ENCODE measurements around the gene CEP112.
"Not testable (repeated sequence)": the region's sequence is repeated elsewhere in the genome, so short reads cannot be mapped to it uniquely, and the experiment has no call there.

Gene CEP112

DNA sequence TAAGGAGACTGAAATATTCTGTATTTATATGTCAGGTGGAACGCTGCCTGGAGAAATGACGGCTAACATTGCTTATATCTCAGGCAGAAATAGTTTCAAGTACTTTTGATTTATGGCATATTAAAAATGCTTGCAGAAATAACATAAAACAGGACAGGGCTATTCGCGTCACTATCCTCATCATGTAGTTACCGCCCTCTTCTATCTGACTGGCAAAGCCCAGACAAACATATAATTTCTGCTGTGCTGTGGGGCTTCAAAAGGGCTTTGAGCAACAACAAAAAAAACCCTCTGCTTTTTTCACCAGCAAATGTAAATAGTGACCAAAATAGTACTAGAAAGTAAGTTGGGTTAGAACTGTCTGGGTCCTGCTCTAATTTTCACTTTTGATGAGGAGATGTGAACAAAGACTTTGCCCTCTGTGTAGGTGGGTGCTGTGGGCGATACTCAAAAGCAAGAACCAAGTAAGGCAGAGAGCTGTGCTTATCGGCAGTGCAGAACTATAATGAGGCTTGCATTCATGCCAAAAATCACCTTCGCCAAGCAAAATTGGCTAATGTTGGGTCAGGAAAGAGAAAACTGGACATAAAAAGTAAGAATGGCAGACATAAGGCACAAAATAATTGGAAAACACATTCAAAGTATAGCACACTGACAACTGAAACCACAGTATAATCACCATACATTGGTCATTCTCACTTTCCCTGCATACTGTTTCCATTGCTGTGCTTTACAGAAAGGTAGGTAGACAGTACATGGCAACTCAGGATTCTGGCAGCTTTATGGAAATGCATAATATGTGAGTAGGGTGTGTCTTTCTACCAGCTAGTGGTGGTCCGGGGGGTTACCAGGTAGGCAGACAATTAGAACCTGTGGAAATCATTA lies 479.3 kb downstream of the CEP112 start:
- DNase-seq = no peak

GRCh38 chr17:65711671-65712276 lies 480.2 kb downstream of the CEP112 start:
- no peak for DNase-seq

- no peak for DNase-seq
Measured at GRCh38 chr17:65707780-65708179, 484.2 kb downstream of the CEP112 start.

GRCh38 chr17:65704731-65705130 lies 487.2 kb downstream of the CEP112 start:
- DNase-seq = no peak

DNA sequence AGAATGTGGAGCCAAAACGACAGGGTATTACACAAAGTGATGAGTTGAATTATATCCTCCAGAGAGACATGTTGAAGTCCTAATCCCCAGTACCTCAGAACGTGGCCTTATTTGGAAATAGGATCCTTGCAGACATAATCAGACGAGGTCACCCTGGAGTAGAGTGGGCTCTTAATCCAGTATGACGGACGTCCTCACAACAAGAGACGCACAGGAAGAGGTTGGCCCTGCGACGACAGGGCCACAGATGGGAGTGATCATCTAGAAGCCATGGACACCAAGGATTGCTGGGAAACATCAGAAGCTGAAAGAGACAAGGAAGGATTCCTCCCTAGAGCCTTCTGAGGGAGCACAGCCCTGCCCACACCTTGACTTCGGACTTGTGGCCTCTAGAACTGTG lies 488.0 kb downstream of the CEP112 start:
- DNase-seq = no peak

DNA sequence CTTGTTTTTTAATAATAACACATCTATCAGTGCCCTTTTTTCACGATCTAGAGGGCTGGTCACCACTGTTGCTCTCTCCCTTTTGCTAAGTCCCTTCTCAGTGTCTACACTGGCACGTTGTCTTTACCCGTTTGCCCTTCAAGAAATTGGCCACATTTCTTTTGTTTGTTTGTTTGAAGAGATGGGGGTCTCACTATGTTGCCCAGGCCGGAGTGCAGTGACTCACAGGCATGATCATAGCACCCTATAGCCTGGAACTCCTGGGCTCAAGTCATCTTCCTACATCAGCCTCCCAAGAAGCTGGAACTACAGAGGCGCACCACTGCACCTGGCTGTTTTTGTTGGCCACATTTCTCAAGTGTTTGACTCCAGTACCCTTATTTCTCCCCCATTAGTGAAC lies 492.5 kb downstream of the CEP112 start:
- no peak for DNase-seq

GRCh38 chr17:65698381-65699061 lies 493.4 kb downstream of the CEP112 start:
- DNase-seq = no peak

DNA sequence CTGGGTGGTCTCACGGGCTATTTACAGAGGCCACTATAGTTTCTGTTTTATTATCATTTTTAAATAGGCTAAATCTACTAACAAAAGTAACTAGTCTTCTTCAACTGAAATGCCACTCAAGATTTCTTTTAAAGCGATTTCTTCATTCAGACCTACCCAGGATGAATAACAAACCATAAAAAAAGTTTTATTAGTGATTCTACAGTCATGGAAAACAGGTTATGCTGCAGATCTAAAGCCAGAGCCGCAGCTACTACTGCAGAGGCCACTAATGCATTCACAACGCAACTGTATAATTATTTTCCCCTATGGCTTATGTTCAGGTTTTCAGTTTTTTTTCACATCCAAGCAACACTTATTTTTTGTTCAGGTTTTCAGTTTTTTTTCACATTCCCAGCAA lies 494.3 kb downstream of the CEP112 start:
- no peak for DNase-seq

DNA sequence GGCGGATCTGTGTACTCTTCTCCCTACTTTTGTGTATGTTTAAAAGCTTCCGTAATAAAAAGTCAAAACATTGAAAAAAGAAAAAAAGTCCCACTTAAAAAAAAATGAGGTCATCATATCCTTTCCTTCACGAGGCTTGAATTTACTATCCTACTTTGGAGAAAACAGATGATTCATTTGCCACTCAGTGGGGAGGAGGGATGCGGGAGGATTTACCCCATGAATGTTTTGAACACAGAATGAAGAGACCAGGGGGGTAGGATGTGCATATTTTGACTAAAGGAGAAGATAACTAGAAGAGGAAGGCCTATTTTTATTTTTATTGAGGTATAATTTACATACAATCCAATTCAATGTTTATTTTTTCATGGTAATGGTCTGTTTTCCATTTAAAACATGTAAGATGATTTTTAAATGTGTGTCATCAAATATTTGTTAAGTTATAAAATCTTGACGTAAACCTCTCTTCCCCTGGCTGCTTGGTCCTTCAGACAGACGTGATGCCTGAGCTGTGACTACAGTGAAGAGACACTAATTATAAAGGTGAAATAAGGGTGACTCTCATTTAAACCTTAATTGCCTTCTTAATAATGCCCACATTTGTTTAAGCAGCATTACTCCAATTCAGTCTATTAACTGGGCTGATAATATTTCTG lies 495.1 kb downstream of the CEP112 start:
- DNase-seq = no peak

DNA sequence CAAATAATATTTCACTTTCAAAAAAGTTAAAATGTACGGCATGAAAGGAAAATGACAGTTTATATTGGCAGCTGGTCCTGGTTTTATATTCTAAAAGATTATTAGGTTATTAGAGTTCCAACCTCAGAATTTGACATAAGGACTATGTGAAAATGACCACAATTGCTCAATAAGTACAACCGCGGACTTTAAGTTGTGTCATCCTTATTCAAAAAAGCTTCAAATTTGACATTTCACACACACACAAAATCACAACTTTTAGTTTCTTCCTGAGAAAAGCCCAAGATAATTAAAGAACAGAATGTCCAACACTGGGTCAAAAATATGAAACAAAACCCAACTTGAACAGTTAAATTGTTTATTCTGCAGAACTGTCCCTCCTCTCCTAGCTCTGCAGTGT lies 497.3 kb downstream of the CEP112 start:
- DNase-seq = no peak

GRCh38 chr17:65690626-65691310 lies 501.2 kb downstream of the CEP112 start:
- no peak for DNase-seq

- peak; percentile 24 for DNase-seq
Measured at GRCh38 chr17:65688307-65688706, 503.6 kb downstream of the CEP112 start.

- DNase-seq = no peak
Measured at GRCh38 chr17:65685110-65685509, 506.8 kb downstream of the CEP112 start.

DNA sequence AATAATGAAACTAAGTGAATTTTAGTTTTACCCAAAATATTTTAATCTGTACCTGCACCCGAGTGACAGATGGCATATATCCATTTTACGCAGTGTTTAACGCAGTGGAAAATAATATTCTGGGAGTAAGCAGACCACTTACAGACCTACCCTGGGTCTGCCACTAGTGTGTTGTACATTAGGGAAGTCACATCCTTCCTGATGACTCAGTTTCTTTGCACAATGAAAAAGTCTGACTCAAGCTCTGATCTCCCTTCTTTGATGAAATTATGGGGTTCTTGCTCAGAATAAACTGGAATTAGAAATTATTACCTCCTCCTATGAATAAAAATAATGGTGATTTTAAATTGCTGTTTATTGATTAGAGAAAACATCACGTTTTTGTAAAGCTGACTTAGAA lies 507.3 kb downstream of the CEP112 start:
- no peak for DNase-seq

GRCh38 chr17:65683428-65683827 lies 508.5 kb downstream of the CEP112 start:
- DNase-seq = no peak

DNA sequence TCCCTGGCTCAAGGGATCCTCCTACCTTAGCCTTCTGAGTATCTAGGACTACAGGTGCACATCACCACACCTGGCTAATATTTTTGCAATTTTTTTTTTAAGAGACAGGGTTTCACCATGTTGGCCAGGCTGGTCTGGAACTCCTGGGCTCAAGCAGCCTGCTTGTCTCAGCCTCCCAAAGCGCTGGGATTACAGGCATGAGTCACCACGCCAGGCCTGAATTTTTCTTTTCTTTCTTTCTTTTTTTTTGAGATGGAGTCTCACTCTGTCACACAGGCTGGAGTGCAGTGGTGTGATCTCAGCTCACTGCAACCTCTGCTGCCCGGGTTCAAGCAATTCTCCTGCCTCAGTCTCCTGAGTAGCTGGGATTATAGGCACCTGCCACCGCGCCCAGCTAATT lies 510.2 kb downstream of the CEP112 start:
- not testable (repeated sequence) for DNase-seq

GRCh38 chr17:65679165-65679845 lies 512.6 kb downstream of the CEP112 start:
- DNase-seq = no peak

GRCh38 chr17:65678546-65678945 lies 513.4 kb downstream of the CEP112 start:
- DNase-seq = no peak

DNA sequence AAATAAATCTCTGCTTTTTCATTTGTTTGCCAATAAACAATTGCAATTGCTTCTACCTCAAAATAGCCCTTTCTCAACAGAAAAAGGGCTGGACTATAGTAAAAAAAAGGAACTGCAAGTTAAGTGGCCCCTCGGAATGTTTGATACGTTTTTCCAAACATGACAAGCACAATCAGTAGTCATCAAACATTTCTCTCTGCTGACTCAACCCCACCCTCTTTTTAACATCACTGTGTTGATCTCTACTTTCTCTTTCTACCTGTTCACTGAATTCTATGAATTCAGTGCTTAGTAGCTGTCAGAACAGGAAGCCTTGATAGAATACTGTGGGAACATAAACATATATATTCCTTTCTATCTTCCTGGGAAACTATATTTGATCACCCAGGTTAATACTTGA lies 514.0 kb downstream of the CEP112 start:
- no peak for DNase-seq

DNA sequence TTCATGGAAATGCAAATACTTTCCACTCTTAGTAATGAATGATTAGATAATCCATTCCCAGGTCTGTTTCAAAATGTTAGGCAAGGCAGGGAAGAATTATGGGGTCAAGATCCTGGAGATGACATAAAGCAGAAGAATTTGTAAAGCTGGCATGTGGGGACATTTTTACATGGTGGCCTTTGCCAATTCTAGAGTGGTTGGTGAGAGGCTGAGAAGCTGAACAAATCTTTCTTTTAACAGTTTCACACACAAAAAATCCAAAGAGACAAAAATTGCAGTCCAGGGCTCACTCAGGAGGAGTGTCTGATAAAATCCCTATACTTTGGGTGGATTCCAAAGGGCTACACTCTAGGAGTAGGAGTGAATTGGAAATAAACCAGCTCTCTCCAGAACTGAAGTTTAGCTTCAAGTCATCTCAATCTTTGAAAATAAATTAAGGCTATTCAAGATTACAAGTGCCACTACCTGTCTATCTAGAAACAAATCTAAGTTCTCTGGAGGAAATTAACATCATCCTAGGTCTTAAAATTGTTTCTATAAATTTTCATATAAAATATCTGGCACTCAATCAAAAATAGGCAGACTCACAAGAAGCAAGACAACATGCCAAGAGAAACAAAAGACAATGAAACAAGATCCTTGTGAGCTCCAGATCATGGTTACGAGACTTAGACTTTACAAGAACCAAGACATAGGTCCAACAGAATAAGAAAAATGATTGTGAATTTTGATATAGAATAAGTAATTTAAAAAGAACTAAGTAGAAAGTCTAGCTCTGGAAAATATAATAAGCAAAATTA lies 517.5 kb downstream of the CEP112 start:
- DNase-seq = no peak

GRCh38 chr17:65670667-65671371 lies 521.1 kb downstream of the CEP112 start:
- DNase-seq = no peak

Measured in midbrain (tissue), 1 donor.